Glomerular visceral epithelial cell (primary cell): ENCODE results near the gene SCLY.
"Not testable (repeated sequence)": the region's sequence is repeated elsewhere in the genome, so short reads cannot be mapped to it uniquely, and the experiment has no call there.

ENCODE experiments used
- DNase-seq: peaks from one replicate; pipeline ENCODE4 v3.0.0-alpha.2; 2016; ENCODE audit errors: extremely low spot score

The SCLY gene, protein sequence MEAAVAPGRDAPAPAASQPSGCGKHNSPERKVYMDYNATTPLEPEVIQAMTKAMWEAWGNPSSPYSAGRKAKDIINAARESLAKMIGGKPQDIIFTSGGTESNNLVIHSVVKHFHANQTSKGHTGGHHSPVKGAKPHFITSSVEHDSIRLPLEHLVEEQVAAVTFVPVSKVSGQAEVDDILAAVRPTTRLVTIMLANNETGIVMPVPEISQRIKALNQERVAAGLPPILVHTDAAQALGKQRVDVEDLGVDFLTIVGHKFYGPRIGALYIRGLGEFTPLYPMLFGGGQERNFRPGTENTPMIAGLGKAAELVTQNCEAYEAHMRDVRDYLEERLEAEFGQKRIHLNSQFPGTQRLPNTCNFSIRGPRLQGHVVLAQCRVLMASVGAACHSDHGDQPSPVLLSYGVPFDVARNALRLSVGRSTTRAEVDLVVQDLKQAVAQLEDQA

DNA sequence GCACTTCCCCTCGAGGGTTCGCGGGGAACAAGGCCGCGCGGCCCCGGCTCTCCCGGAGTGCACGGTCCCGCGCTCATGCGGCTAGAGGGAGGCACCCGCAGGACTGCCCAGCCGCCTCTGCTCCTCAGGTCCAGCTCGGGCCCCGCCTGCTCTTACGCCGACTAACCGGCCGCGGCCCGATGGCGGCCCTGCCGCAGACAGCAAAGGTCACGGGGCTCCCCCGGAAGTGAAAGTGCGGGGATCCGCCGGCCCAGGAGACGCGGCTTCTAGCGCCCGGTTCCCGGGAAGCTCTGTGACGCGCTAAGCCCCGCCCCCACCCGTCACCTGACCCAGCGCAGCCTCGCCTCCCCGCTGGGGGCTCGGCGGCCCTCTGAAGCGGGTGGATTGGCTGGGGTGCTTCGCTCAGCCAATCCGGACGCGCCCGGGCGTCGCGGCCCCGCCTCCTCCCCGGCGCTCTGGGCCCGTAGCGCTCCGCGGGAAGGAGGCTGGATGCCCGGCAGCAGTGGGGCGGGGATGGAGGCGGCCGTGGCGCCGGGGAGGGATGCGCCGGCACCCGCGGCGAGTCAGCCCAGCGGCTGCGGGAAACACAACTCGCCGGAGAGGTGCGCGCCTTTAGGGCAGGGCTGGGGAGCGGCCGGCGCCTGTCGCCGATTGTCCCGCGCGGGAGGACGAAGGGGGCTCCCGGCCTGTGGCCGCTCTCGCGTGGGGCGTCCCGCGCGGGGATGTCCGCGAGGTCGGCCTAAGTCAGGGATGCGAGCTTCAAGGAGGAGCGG, at the start of gene SCLY:
TSS of gene SCLY (plus strand) at position 460 of the 773 bp plus-strand sequence. CDS start at position 514, 54 bp downstream.
- peak; percentile 99 for DNase-seq

DNA sequence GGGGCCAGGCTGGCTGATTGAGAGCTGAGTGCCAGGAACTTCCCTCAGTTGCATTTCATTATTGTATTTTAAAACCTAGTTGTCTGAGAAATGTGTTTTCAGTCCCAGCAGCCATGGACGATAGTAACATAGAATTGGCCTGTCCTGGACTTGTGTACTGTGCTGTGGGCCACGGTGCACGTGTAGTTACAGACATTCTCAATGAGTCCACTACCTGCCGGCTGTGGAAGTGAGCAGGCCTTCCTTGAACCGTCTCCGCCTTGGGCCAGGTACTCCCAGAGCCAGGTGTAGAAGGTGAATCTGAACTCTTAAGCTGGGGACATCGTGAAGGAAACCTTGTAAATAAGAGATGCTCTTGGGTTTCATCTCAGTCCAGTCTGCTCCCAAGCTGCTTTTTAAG, 47.0 kb upstream of the SCLY start:
- no peak for DNase-seq

DNA sequence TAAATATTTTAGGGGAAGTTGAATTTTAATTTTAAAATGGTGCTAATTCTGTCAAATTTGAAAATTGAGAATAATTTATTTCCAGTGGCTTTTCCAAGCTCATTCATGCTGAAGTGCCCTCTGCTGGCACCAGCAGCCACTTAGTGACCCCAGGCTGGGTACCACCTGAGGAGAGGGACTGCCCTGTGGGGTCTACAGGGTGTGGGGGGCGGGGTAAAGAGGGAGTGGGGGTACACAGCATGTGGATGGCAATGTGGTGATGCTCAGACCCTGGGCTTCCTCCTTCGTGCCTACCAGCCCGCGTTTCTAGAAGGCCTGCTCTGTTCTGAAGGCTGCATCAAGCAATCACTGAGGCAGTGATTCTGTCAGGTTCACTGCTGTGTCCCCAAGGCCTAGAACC, 45.1 kb upstream of the SCLY start:
- no peak for DNase-seq

DNA sequence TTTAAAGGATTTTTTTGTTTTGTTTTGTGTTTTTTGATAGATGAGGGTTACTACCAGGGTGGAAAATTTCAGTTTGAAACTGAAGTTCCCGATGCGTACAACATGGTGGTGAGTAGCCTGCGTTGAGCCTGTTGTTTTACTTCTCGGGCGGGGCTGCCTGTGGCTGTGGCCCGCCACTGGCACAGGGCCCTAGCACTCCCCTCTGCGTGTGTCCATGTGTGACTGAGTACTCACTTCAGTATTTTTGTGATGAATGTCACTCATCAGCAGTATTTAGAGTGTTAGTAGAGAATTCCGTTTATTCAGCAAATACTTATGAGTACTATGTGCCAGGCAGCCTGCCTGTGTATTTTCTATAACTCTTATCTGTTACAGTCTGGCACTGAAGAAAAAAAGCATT, 44.3 kb upstream of the SCLY start:
- no peak for DNase-seq

DNA sequence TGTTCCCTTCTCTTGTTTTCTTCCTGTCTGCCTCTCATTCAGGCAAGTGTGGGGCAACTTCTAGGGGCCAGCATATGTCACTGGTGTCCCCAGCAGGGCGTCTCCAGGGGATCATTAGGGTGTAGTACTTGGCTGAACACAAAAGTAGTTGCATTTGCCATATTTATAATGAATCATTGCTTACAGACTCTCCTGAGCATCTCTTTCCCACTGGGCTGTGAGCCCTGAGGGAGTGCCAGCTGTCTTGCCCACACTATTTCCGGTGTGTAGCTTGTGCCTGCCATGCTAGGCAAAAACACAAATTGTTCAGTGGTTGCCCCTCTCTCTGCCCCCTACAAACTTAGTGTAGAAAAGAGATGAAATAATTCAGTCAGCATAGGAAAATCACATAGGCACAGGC, 40.8 kb upstream of the SCLY start:
- peak; percentile 41 for DNase-seq

DNA sequence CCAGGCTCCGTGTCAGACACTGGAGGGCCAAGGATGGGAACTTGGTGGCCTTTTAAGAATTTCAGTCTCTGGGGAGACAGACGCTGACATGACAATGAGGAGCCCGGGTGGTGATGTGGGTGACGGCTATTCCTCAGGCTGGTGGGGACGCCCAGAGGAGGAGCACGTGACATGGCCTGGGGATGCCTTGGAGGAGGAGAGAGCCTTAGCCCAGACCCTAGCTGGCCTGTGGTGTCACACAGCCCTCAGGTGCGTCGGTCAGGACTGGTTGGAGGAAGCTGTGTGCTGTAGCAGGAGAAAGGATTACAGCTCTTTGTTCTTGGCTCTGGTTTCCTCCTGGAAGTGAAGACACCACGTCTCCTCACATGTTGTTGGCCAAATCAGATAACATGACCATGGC, 40.0 kb upstream of the SCLY start:
- DNase-seq = peak; percentile 10

DNA sequence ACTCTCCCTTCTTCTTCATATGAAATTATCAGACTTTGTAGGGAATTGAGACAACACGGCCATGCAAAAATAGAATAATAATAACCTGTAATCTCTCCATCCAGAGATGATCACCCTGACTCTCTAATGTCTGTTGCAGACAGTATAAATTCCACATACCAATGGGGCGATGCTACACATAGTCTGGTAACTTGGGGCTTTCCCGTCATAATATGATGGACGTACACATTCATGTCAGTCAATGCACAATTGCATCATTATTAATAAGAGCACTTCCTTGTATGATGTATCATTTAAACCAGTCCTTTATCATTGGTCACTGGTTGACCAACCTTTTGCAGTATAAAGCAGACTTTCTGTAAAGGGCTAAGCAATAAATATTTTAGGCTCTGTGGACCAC, 39.5 kb upstream of the SCLY start:
- peak; percentile 77 for DNase-seq

DNA sequence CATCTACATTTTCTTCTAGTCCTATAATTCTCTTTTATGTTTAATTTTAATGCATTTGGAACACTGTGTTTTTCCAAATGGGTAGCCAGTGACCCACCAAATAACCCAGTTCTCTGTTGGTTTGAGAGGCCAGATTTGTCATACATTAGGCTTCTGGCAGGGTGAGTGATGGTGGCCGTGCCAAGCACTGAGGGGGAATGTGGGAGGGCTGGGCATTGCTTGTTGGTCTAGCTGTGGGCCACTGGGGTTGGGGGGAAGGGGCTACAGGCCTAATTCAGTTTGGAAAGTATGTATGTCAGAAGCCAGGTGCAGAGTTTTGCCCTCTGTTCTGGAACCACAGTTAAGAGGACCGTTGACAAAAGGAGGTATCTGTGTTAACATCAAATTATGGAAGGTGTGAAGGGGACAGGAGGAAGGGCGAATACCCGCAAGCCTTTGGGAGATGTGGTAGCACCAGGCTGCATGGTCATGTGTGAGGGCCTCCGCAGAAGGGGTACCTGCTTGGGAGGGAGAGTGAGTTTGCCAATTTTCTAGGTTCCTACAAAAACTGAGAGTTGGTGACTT, 38.1 kb upstream of the SCLY start:
- no peak for DNase-seq

DNA sequence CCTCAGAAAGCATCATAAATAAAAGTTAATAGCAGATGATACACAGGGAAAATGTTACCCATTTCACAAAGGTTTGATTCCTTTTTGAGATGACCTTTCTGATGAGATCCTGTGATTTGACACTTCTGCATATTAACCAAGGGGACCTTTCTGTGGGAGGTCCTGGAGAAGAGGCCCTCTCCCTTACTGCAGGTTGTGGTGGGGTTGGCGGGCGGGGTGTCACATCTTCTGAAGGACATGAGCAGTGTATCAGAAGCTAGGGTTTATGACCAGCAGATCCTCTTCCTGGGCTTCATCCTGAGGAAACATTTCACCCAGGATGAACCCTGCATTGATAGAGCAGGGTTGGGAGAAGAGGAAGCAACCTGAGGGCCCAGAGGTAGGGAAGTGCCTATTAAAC, 37.2 kb upstream of the SCLY start:
- DNase-seq = no peak

DNA sequence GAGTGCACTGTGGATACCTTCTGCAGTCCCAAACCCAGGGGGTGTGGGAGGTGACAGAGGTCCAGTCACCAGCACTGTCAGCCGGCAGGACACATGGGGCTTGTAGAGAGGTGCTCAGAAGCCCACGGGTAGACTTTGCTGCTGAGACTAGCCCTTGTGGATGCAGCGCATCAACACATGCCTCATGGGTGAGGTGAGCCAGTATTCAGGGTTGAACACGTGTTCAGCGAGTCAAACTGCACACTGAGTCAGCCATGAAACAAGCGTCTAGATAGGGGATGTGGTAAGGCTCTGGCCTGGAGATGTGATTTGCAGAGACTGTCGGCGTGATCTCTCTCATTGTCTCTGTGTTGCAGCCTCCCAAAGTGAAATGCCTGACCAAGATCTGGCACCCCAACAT, 35.8 kb upstream of the SCLY start:
- peak; percentile 51 for DNase-seq

DNA sequence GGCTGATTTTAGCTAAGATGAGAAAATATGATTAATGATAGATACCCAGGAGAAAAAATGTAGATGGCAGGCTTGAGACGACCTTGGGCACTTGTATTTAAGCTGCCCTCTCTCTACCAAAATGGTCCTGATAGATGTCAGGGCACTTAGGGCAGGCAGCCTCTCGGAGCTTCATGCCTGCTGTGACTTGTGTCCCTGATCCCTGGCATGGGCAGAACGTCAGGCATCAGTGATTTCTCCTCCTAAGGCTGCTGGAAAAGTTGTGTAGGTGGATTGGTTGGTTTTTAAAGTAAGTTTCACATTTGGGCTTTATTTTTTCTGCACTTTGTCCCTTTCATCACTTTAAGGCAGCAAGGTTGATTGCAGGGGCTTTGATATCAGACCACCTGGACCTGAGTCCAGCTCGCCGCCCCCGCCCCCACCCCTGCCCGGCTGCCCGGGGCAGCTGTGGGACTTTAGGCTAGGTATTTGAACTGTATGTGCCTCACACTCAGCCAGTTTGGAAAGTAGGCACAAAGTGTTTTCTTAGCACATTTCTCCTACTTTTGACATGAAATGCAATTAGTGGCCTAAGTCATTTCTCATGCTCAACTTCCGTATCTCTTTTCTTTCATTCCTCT, 35.0 kb upstream of the SCLY start:
- DNase-seq = no peak

DNA sequence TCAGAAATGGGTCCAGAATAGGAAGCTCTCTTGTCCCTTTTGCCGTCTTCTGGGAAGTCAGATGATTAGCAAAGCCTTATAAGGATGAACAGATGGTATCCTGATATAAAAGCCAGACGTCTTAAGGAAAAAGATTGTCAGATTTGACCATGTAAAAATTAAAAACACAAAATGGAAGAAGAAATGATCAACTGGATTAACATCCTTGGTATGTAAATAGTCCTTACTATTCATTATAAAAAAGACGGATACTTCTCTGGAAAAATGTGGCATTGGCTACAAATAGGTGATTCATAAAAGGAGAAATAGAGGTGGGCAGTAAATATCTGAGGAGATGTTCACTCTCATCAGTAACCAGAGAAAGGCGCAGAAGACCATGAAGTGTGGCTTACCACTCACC, 33.7 kb upstream of the SCLY start:
- DNase-seq = no peak

DNA sequence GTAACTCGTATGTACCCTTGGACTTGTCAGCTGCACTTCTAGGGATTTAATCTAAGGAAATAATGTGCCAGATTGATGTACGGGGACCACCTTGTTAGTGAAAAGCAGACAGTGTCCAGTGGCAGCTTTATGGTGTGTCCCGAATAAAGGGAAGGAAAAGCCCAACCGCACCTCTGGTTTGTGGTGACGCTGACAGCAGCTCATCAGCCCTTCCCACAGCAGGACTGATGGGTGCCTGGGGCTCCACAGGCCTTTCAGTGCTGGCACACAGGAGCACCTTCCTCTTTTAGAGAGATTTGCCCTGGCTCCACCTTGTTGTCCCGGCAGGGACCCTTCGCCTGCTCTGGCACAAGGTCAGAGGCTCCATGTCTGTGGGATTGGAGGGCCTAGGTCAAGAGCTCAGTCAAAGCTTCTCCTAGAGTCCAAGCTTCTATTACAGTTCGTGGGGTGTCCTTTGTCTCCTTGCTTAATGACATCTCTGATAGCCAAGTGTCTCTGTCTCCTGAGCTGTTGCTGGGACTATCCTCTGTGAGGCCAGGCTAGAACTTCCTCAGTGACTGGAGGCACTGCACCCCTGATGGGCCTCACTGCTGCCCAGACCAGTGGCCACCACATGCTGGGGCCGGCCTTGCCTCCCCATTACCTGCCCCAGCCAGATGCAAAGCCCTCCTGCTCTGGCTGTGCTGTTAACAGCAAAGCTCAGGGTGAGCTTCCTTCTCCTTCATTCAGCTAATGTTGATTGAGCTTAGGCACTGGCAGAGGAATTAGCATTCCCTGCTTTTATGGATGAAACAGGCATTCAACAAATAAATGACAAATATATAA, 33.0 kb upstream of the SCLY start:
- no peak for DNase-seq

DNA sequence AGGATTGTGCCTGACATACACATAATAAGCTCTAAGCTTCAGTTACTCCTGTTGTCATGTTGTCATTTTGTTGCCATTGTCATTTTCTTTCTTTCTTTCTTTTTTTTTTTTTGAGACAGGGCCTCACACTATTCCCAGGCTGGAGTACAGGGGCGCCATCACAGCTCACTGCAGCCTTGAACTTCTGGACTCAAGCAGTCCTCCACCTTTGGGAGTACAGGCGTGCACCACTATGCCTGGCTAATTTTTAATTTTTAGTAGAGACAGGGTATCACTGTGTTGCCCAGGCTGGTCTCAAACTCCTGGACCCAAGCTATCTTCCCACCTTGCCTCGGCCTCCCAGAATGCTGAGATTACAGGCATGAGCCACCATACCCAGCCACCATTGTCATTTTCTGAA, 30.9 kb upstream of the SCLY start:
- DNase-seq = no peak

DNA sequence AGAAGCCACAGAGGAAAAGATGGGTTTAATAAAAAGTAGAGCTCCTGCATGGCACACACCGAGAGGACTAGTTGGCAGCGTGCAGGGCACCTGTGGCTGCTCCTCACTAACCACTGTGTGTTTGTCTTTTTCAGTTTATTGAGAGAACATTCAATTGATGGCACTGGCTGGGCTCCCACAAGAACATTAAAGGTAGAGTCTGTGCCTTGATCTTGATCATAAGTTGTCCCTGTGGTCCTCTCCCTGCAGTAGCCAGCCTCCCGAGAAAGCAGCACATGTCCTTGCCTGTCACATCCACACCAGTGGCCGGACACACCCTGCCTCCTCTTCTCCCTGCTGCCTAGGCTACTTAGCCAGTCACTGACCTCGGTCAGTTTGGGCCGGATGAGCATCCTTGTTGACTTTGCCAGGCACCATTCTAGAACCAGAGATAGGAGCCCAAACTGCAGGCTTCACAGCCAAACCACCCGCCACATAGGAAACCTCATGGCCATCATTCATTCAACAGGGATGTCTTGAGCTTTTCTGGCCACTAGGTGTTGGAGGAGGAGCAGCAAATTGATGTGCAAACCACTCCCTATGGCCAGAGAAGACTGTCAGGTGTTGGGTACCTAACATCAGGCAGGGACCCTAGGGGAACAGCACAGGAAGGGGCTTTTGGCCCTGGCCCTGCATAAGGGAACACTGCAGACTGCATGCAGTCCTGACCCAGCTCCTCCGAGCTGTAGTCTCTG, 30.2 kb upstream of the SCLY start:
- no peak for DNase-seq

DNA sequence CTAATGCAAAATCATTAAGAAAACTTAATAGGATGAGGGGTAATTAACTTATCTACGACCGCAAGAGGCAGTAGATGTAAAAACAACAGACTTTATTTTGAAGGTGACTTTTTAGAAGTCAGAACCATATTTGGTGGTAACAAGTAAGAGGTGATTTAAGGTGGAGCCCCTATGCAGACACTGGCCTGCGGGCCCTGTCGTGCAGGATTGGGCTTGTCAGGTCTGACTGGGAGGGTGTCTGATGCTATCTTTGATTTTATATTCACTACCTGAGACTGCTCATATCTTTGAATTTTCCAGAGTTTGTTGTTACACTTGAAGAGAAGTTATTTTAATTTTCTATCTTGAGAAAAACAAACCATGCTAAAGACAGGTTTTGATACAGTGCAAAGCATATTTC, 29.1 kb upstream of the SCLY start:
- no peak for DNase-seq

DNA sequence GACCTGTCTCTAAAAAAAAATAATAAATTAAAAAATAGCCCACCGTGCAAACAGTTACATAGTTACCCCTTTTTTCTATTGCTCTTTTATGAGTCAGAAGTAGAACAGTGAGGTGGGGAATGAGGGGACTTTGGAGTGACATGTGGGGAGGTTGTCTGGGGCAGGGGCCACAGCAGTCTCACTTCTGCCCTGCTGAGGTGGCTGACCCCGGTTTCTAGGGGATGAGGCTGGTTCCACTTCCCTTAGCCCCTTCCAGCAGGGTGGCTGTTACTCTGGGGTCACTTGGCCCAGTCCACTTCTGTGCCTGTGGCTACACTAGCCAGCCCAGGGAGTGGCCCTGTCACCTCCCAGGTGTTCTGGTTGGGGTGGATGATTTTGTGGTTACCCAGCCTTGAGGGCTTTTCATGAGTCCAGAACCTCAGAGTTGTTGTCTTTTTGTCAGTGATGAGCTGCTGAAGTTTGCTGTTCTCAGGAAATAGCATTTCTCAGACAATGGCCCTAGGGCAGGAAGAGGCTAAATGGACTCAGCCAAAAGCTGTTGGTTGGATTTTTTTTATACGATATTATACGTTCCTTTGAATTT, 28.0 kb upstream of the SCLY start:
- DNase-seq = no peak

DNA sequence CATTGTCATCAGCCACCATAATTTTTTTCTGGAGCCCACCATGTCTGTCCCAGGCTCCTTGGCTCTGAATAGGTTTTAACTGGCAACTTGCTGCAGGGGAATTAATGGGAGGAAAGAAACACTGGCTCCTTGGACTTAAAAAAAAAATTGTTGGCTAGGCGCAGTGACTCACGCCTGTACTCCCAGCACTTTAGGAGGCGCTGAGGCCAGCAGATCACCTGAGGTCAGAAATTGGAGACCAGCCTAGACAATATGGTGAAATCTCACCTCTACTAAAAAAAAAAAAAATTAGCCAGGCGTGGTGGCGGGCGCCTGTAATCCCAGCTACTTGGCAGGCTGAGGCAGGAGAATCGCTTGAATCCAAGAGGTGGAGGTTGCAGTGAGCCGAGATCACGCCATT, 26.8 kb upstream of the SCLY start:
- DNase-seq = not testable (repeated sequence)

DNA sequence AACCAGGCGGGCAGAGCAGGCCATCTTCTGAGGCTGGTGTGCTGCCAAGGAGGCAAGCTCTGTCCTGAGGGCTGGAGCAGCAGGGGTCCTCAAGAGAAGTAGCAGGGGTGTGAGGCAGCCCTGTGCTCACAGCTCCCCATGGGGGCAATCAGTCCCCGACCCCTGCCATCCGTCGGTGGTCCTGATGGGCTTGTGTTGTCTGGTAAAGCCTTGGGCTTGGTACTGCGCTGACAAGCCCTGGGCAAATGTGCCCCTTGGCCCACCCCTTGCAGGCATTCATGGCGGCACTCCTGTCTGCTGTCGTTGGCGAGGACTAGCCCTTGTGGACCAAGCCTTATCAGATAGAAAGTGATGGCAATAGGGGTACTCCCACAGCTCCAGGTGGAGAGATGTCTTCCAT, 22.6 kb upstream of the SCLY start:
- DNase-seq = no peak

DNA sequence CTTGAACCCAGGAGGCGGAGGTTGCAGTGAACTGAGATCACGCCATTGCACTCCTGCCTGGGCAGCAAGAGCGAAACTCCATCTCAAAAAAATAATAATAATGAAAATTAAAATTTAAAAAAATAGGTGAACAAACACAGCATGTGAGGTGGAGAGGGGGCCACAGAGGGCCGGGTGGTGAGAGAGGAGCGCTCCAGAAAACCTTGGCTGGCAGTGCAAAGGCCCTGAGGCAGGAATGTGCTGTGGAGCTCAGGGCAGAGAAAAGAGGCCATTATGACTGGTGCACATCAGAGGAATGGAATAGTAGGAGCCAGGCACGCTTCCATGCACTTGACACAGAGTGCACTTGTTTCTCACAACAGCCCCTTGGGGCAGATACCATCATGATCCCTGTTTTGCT, 21.6 kb upstream of the SCLY start:
- DNase-seq = no peak
